GM18861 (cell line): ENCODE data around the gene SSBP3.
"Not testable (repeated sequence)": the region's sequence is repeated elsewhere in the genome, so short reads cannot be mapped to it uniquely, and the experiment has no call there.

Source experiments
- ATAC-seq: cut with Tn5 transposase; IDR thresholded peaks from one replicate; pipeline ENCODE4 v1.9.1; 2021; ENCODE audit not compliant: unreplicated experiment

SSBP3 gene

DNA sequence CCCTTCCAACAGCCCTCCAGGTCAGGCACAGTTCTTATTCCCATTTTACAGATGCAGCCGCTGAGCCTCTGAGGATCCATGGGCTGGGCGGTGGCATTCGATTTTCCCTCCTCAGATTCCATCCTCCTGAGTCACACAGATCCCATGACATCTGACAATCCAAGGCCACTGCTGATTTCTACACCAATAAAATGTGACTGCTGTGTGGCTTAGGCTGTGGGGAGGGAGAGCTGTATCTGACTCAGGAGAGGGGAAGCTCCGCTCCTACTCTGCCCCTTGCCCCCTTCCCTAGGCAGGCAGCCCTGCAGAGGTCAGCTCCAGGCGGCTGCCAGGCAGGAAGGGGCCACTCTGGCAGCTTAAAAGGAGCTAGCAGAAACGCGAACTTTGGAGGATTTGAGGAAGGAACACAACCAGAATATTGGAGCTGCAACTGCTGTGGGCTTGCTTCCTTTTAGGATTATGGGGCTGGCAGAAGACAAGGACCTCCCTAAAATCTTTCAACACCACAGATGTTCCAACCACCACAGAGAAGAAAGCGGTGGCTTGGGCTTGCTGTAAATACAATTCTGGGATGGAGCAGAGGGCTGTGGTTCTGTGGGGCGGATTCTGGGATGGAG is 156.3 kb downstream of the SSBP3 start:
- ATAC-seq, result no peak

- ATAC-seq, result no peak
Observed at GRCh38 chr1:54248966-54249365, 157.2 kb downstream of the SSBP3 start.

GRCh38 chr1:54247863-54248515 is 158.2 kb downstream of the SSBP3 start:
- no peak for ATAC-seq

DNA sequence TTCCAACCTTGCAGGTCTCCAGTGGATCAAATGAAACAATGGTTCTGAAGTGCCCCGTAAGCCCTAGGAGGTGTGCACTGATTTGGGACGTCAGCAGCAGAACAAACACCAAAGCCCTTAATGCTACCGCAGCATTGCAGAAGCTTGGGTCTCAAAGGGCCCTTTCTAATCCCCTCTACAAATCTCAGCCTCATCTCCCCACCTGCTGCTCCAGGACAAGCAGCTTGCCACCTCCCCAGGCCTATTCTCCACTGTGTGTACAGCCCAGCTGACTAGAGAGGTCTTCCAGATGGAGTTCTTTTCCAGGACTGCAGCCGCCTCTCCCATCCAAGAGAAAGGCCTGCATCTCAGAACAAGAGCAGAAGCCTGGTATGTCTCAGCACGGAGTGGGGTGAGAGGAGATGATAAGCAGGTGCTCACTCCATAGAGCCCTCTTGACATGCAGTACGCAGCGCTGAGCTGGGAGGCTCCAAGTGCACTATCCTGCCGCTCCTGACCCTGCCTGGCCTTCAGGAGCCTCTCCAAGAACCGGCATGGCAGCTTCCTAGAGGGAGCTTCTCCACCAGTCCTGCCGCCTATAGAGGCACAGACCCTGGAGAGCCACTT is 160.0 kb downstream of the SSBP3 start:
- no peak for ATAC-seq

- no peak for ATAC-seq
Observed at GRCh38 chr1:54245501-54245900, 160.7 kb downstream of the SSBP3 start.

- ATAC-seq, result no peak
Observed at GRCh38 chr1:54244655-54245054, 161.5 kb downstream of the SSBP3 start.

- ATAC-seq, result no peak
Observed at GRCh38 chr1:54243022-54243421, 163.2 kb downstream of the SSBP3 start.

GRCh38 chr1:54241364-54241763 is 164.8 kb downstream of the SSBP3 start:
- ATAC-seq, result no peak

DNA sequence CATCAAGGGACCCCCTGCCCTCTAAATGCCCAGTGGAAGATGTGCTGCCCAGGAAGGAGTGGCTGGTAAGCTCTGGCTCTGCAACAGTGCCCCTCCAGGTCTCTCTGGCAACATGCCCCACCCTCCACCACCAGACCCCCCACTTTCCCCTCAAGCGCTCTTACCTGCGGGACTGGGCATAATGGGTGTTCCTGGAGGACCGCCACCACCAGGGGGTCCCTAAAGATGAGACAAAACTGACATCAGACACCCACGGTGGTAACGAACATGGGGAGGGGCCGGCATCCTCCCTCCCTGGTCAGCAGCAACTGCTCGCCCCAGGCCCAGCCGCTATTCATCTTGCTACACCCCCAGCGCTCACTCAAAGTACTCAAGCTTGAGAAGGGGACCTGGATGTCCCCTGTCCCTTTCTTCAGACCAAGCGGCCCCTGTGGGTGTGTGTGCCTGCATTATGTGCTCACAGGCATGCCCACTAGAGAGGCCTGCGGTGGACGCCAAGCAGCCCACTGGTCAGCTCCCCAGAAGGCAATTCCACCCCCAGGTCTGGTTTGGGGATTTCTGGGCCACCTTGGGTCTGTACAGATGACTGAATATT is 165.4 kb downstream of the SSBP3 start:
- ATAC-seq, result no peak

GRCh38 chr1:54239631-54240031 is 166.6 kb downstream of the SSBP3 start:
- no peak for ATAC-seq

- ATAC-seq, result no peak
Observed at GRCh38 chr1:54239035-54239383, 167.2 kb downstream of the SSBP3 start.

- ATAC-seq, result no peak
Observed at GRCh38 chr1:54238353-54239034, 167.7 kb downstream of the SSBP3 start.

GRCh38 chr1:54237586-54237985 is 168.6 kb downstream of the SSBP3 start:
- no peak for ATAC-seq

GRCh38 chr1:54234284-54234683 is 171.9 kb downstream of the SSBP3 start:
- ATAC-seq, result no peak

DNA sequence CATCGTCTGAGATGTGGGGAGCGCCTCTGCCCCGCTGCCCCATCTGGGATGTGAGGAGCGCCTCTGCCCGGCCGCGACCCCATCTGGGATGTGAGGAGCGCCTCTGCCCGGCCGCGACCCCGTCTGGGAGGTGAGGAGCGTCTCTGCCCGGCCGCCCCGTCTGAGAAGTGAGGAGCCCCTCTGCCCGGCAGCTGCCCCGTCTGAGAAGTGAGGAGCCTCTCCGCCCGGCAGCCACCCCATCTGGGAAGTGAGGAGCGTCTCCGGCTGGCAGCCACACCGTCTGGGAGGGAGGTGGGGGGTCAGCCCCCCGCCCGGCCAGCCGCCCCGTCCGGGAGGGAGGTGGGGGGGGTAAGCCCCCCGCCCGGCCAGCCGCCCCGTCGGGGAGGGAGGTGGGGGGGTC is 173.0 kb downstream of the SSBP3 start:
- not testable (repeated sequence) for ATAC-seq

GRCh38 chr1:54230507-54231339 is 175.5 kb downstream of the SSBP3 start:
- ATAC-seq, result no peak

GRCh38 chr1:54229281-54229891 is 176.8 kb downstream of the SSBP3 start:
- ATAC-seq, result no peak

- ATAC-seq, result no peak
Observed at GRCh38 chr1:54228638-54229079, 177.5 kb downstream of the SSBP3 start.

- ATAC-seq, result no peak
Observed at GRCh38 chr1:54227891-54228310, 178.3 kb downstream of the SSBP3 start.

GRCh38 chr1:54227091-54227602 is 179.0 kb downstream of the SSBP3 start:
- ATAC-seq, result no peak
